GM23338 (cell line): Measurements from ENCODE around the gene PA2G4.

Source experiments
- CREB1 ChIP-seq: fragments of 250-450 bp; sonication (Bioruptor Pico); IDR thresholded peaks from 2 replicates; pipeline ENCODE4 v1.5.0; 2020; ENCODE audit warnings: low read depth, mild to moderate bottlenecking, moderate library complexity
- CTCF ChIP-seq, 2 experiments: fragments of 200-600 bp in 1 of 2; sonication (generic) in 1 of 2; conservative IDR thresholded peaks; 2 replicates each; pipeline versions ENCODE4 v1.5.1 to v1.6.1; 2016 to 2017; ENCODE audit warnings: antibody characterized with exemption in 2 of 2, low read depth in 2 of 2, mild to moderate bottlenecking in 2 of 2, moderate library complexity in 1 of 2
- ETS1 ChIP-seq: IDR thresholded peaks from 2 replicates; pipeline ENCODE4 v1.6.1; 2016; ENCODE audit warnings: antibody characterized with exemption
- EZH2 ChIP-seq: fragments of 200-600 bp; sonication (generic); IDR thresholded peaks from one replicate; pipeline ENCODE4 v1.8.0; 2017; ENCODE audit warnings: antibody characterized with exemption, mild to moderate bottlenecking, low read depth; ENCODE audit not compliant: unreplicated experiment
- EZH2phosphoT487 ChIP-seq: fragments of 200-600 bp; sonication (generic); IDR thresholded peaks from one replicate; pipeline ENCODE4 v1.8.1; 2018; ENCODE audit warnings: antibody characterized with exemption; ENCODE audit not compliant: unreplicated experiment
- JUNB ChIP-seq: IDR thresholded peaks from one replicate; pipeline ENCODE4 v1.6.1; 2016; ENCODE audit warnings: antibody characterized with exemption; ENCODE audit not compliant: unreplicated experiment
- NANOG ChIP-seq: IDR thresholded peaks from 2 replicates; pipeline ENCODE4 v1.6.1; 2016; ENCODE audit warnings: antibody characterized with exemption, borderline replicate concordance
- POLR2AphosphoS5 ChIP-seq: IDR thresholded peaks from 2 replicates; pipeline ENCODE4 v1.6.1; 2016; ENCODE audit warnings: antibody characterized with exemption, low read depth
- REST ChIP-seq: IDR thresholded peaks from one replicate; pipeline ENCODE4 v1.6.1; 2018; ENCODE audit warnings: antibody characterized with exemption; ENCODE audit not compliant: unreplicated experiment
- STAT1 ChIP-seq: IDR thresholded peaks from one replicate; pipeline ENCODE4 v1.6.1; 2016; ENCODE audit warnings: antibody characterized with exemption; ENCODE audit not compliant: unreplicated experiment

- TF ChIP-seq CTCF (conservative IDR thresholded peaks at IDR 0.05; ENCODE audit: low read depth in 2 of 2): no peak
- no peak for TF ChIP-seq REST
- TF ChIP-seq JUNB: no peak
- no peak for TF ChIP-seq STAT1
- no peak for TF ChIP-seq EZH2
- no peak for TF ChIP-seq POLR2AphosphoS5
- no peak for TF ChIP-seq CREB1 (CRISPR knock-in tag)
- TF ChIP-seq NANOG: no peak
- no peak for TF ChIP-seq EZH2phosphoT487
- no peak for TF ChIP-seq ETS1
These were observed 22.4 kb downstream of the PA2G4 start for GRCh38 chr12:56126732-56127239.
